ENCODE results near the gene NECTIN1.
A peak's percentile ranks its signal among the peaks of the same experiment; 100 is the strongest.

NECTIN1 gene, protein sequence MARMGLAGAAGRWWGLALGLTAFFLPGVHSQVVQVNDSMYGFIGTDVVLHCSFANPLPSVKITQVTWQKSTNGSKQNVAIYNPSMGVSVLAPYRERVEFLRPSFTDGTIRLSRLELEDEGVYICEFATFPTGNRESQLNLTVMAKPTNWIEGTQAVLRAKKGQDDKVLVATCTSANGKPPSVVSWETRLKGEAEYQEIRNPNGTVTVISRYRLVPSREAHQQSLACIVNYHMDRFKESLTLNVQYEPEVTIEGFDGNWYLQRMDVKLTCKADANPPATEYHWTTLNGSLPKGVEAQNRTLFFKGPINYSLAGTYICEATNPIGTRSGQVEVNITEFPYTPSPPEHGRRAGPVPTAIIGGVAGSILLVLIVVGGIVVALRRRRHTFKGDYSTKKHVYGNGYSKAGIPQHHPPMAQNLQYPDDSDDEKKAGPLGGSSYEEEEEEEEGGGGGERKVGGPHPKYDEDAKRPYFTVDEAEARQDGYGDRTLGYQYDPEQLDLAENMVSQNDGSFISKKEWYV

DNA sequence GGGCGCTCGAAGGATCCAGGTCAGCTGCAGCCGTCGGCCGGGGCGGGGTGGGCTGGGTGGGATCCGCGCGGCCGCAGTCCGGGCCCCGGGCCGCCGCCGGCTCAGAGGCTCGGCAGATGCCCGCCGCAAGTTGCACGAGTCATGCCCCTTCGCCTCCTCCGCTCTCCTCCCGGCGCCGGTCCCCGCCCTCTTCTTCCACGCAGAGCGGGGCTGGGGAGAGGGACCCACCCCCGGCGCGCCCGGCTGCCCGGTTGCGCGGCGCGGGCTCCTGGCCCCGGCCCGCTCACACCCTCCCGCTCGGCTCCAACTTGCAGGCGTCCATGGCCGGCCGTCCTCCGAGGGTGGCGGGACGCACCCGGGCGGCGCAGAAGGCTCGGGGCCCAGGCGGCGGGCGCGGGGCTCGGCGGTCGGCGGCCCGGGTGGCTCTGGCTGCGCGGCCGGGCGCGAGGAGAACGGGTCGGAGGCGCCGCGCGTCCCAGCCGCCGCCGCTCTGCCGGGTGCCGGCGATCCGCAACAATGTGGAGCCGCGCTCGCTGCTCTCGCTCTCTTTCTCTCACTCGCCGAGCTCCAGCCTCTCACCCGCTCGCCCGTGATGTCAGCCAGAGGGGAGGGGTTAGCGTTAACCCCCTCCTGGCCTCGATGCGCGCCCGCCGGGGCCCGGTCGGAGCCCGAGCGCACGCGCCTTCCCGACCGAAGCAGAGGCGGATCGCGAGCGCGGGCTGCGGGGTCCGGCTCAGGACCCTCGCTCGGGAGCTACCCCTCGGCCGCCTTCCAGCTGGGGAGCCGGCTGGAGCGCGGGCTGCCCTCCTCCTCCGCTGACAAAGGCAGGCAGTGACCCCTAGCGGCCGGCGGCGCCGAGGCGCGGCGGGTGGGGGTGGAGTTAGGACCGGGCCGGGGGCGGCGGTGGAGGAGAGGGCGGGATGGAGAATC lies at the start of gene NECTIN1:
Gene NECTIN1, minus strand, starts transcription at position 550 of the 930 bp plus-strand sequence. CDS start 647 bp downstream, outside the sequence.
- peak; percentile 75 for DNase-seq

GRCh38 chr11:119778391-119779194 lies 49.6 kb upstream of the NECTIN1 start:
- DNase-seq = no peak

DNA sequence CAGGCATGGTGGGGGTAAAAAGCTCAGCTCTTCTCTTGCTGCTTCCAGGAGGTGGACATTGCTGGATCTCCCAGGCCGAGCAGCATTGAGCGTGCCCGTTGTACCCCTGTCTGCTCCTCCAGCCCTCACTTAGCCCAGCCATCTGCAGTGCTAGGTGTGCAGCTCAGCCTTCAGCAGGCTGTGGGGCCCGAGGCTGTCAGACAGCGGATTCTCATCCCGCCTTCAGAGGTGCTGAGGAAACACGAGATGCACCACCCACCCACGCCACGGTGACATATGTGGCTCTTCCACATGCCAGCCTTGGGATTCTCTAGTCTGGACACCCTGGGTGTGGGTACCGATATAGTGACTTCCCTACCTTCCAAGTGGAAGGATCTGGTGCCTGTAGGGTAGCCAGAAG lies 48.9 kb upstream of the NECTIN1 start:
- DNase-seq = no peak

- no peak for DNase-seq
Measured at GRCh38 chr11:119776651-119777050, 47.7 kb upstream of the NECTIN1 start.

GRCh38 chr11:119776031-119776636 lies 47.1 kb upstream of the NECTIN1 start:
- no peak for DNase-seq

DNA sequence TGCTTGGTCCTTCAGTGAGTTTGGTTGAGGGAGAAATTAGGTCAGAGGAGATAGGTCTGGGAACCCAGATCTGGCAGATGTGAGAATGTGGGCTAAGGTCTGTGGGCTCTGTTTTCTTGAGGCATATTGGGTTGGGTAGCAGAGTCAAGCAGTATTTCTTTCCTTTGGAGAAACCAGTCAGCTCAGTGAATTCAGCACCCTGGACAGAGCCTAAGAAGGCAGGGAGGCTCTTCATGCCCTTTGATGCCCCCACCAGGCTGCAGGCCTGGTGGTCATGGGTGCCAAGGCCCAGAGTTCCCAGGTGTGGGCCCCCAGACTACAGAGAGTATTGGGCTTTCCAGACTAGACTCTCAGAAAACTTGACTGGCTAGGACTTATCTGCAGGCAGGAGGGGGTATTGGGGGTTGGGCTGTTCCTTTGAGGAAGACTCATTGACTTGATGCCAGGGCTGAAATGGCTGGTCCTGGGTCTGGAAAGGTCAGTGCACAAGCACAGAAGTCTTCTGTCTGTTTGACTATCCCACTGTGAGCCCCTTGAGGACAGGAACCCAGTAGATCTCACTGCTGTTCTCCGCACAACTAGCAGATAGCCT lies 45.3 kb upstream of the NECTIN1 start:
- no peak for DNase-seq

DNA sequence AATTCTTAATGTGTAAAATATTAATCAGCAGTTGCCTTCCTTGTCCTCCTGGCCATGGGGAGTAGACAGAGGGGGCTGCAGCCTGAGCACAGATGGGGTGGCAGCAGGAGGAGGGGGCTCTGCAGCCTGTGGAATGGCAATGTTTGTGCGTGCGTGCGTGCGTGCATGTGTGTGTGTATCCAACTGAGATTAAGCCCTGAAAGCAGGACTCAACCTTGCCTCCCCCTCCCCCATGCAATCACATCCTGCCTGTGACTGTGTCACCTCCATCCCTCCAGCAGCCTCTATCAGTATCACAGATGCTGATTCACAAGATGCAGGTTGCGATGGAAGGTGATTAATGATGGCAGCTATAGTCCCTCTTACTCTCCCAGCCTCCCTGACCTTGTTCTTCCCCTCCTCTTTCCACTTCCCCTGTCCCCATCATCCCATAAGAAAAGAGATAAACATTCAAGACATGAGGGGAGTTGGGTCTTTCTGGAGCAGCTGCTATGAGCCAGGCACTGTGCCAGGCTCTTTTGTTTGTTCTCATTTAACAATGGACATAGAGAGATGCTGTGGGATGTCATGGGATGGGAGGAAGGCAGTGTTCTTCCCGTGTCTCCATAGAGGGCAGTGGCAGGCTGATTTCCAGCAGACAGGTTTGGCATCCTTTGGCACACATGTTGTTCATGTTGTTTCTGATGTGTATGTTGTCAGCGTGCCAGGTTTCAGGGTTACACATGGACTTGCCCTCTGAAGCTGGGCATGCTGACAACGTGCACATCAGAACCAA lies 43.8 kb upstream of the NECTIN1 start:
- no peak for DNase-seq

- DNase-seq = no peak
Measured at GRCh38 chr11:119772076-119772475, 43.1 kb upstream of the NECTIN1 start.

GRCh38 chr11:119771172-119771770 lies 42.3 kb upstream of the NECTIN1 start:
- DNase-seq = no peak

- DNase-seq = no peak
Measured at GRCh38 chr11:119765628-119766027, 36.6 kb upstream of the NECTIN1 start.

- no peak for DNase-seq
Measured at GRCh38 chr11:119764108-119764868, 35.3 kb upstream of the NECTIN1 start.

DNA sequence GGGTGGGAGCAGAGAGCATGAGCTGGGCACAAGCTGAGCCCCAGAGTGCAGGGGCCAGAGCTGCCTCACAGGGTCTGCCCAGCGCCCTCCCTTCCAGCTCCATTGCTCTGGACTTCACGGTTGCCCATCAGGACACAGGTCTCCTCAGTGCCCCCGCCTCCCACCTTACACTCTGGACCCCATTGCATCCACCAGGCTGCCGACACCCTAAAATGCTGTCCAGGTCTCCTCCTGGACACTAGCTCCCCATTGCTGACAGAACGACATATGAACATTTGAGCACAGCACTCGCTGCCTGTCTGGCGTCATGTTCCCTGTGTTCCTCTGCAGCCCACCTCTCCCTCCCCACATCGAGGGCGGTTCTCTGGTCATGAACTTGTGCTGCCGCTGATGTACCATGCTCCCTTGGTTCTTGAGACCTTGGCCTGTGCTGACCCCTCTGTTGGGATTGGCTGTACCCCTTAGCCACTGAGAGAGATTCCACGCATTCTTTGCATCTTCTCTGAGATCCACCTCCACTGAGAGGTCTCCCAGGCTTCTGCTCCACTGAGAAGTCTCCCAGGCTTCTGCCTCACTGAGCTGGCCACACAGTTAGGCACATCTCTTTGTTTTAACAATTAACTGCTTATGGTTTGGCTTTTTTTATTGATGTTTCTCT lies 34.2 kb upstream of the NECTIN1 start:
- no peak for DNase-seq

DNA sequence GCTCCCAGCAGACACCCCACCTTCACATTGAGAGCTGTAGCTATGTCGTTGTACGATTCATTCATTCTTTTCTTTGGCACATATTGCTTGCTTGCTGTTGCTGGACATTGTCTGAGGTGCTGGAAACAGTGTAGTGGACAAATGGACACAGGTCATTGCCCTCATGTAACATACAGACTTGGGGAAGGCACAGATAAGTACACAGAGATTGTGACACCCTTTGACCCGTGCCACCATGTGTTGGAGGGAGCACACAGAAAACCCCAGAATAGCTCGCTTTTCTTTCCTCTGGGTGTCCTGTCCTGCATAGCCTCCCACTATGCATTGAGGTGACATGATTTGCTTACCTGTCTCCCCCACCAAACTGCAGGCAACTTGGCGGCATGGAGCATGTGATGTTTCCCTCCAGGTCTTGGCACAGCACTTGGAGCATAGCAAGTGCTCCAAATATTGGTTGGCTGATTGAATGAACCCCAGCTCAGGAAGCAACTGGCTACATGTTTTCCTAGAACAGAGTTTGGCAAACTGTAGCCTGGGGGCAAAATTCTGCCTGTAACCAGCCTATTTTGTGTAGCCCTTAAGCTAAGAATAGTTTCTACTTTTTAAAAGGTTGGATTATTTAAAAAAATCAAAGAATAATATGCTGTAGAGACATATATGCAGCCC lies 30.9 kb upstream of the NECTIN1 start:
- DNase-seq = no peak

DNA sequence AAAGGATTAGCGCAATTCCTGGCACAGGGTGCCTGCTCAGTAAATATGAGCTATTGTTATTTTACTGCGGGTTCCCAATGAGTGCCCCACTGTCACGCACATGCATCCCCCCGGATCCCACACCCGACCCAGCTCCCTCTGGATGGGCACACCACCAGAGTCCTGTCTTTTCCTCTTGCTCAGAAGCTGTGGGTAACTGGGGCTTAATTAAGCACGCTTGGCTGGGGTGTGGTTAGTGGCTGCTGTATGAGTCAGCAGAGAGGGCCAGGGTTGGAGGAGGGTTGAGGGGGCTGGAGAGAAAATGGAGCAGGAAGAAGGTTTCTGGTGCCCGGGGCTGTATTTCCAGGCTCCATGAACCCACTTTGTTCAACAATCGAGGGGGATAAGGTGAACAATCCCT lies 30.3 kb upstream of the NECTIN1 start:
- DNase-seq = no peak

GRCh38 chr11:119758291-119758690 lies 29.3 kb upstream of the NECTIN1 start:
- DNase-seq = no peak

DNA sequence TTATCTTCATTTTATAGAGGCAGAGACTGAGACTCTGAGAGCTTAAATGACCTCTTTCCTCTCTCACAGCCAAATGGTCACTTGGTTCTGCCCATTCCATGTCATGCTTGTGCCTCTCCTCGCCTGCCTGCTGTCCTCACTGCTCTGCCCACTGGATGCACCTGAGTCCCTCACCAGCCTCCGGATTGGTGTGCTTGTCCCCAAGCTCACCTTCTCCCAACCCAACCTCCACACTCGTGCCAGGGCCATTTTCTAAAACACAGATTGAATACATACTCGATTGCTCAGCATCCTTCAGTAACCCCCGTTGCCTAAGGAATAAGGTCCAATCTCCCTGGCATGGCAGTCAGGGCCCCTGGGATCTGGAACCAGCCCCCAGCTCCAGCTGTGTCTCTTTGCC lies 28.4 kb upstream of the NECTIN1 start:
- no peak for DNase-seq

GRCh38 chr11:119756169-119756865 lies 27.3 kb upstream of the NECTIN1 start:
- no peak for DNase-seq
